ENCODE measurements around the gene XAF1. TPM values are rescaled to one million over a fixed set of nuclear protein-coding genes. Genes with fewer than 3 reads are reported as not detected.

The XAF1 gene
- total RNA-seq, 4 donors from 2014 or later, result 5.3 to 10.2 (median 6.6) TPM

DNA sequence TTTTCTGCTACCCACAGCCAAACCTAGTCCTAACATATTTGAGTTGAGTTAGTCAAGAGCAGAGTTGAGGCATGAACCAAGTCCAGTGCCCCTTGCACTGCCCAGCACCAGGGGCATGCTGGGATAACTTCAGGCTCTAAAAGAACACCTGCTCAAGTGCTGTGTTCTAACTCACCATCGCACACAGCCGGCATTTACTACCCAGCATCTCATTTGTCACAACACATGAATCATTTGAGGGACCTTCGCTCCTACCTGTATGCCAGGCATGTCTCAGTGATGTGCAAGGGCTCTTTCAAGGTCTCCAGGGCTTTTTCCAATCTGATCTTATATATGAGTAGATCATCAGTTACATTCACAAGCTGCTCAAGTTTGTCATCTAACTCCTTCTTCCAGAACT is 63.1 kb downstream of the XAF1 start:
- WGBS, 2 donors, result 91 to 96% methylated on average over 3 of the region's 3 CpGs
- intact Hi-C loops (cut with DNase I; ENCODE audit: low total_unique reads), result no loop called here
- no peak for TF ChIP-seq POLR2A (IDR thresholded peaks at IDR 0.05)
- TF ChIP-seq, protein P1, sequence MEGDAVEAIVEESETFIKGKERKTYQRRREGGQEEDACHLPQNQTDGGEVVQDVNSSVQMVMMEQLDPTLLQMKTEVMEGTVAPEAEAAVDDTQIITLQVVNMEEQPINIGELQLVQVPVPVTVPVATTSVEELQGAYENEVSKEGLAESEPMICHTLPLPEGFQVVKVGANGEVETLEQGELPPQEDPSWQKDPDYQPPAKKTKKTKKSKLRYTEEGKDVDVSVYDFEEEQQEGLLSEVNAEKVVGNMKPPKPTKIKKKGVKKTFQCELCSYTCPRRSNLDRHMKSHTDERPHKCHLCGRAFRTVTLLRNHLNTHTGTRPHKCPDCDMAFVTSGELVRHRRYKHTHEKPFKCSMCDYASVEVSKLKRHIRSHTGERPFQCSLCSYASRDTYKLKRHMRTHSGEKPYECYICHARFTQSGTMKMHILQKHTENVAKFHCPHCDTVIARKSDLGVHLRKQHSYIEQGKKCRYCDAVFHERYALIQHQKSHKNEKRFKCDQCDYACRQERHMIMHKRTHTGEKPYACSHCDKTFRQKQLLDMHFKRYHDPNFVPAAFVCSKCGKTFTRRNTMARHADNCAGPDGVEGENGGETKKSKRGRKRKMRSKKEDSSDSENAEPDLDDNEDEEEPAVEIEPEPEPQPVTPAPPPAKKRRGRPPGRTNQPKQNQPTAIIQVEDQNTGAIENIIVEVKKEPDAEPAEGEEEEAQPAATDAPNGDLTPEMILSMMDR (IDR thresholded peaks at IDR 0.05), result no peak
- H3K4me3 ChIP-seq (ENCODE audit: low read depth, poor library complexity, severe bottlenecking), result no peak overlapping the region
- no peak for DNase-seq (ENCODE audit: low spot score in 2 of 2)

DNA sequence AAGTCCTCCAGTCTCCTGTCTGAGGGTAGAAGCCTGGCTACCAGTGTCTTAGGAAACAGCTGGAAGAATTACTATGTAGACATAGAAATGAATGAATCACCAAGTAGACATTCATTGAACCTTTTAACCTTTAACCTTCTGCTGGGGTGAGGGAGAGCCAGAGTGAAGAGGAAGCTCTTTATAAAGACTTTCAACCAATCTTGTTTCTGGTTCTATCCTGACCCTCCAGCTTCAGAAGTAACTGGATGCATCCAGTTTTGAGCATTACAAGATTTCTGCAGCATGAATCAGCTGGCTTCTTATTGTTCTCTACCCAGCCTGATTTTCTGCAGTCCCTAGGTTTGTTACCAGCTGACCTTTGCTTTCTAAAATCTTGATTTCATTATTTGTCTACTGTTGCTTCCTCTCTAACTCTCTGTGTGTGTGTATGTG is 67.2 kb downstream of the XAF1 start:
- no peak for TF ChIP-seq POLR2A (IDR thresholded peaks at IDR 0.05)
- TF ChIP-seq, protein P1 (IDR thresholded peaks at IDR 0.05), result no peak
- intact Hi-C loops (cut with DNase I; ENCODE audit: low total_unique reads), result no loop called here
- no peak overlapping the region for H3K4me3 ChIP-seq (ENCODE audit: low read depth, poor library complexity, severe bottlenecking)
- DNase-seq (ENCODE audit: low spot score in 2 of 2), result no peak

Other genes with a start within 250 kb of the XAF1 start
- gene PITPNM3, start 199.5 kb upstream of the XAF1 start, total RNA-seq, result 10 to 100 TPM; 11.9 to 19.5 (median 16.3) TPM
- 10 to 100 TPM in 3 of 4 donors, 1 to 10 TPM in 1; 8.1 to 19.6 (median 13.8) TPM for gene KIAA0753, start 115.3 kb upstream of the XAF1 start, total RNA-seq
- gene TXNDC17, start 115.0 kb upstream of the XAF1 start, total RNA-seq, result 100 to 1,000 TPM in 2 of 4 donors, 10 to 100 TPM in 2; 56.9 to 149 (median 98.0) TPM
- gene MED31, start 104.4 kb upstream of the XAF1 start, total RNA-seq, result 10 to 100 TPM in 2 of 4 donors, 1 to 10 TPM in 2; 2.4 to 16.5 (median 9.8) TPM
- 1 to 10 TPM in 2 of 4 donors, under 1 TPM in 2; 0.81 to 3.3 (median 1.6) TPM for gene C17orf100, start 104.3 kb upstream of the XAF1 start, total RNA-seq
- not detected for gene SLC13A5, start 42.7 kb upstream of the XAF1 start, total RNA-seq
- gene FBXO39, start 20.2 kb downstream of the XAF1 start, total RNA-seq, result under 1 TPM; 0.42 to 0.97 (median 0.71) TPM
- not detected for gene TEKT1, start 75.7 kb downstream of the XAF1 start, total RNA-seq
- gene ALOX12, start 240.0 kb downstream of the XAF1 start, total RNA-seq, result 10 to 100 TPM; 17.1 to 32.5 (median 21.9) TPM

Data from lower leg skin (tissue), 4 donors.